ENCODE measurements around the gene RCC2.

The RCC2 gene

GRCh38 chr1:17397910-17398695 is 41.4 kb downstream of the RCC2 start:
- H3K4me3 ChIP-seq (ENCODE audit: low read depth, low read length), result no peak overlapping the region
- TF ChIP-seq CTCF (IDR thresholded peaks at IDR 0.05; ENCODE audit: insufficient read depth, low read depth, low read length, missing control alignments), result no peak
- DNase-seq (ENCODE audit: low read depth), result no peak

- no peak for DNase-seq (ENCODE audit: low read depth)
- TF ChIP-seq CTCF (IDR thresholded peaks at IDR 0.05; ENCODE audit: insufficient read depth, low read depth, low read length, missing control alignments), result no peak
- H3K4me3 ChIP-seq (ENCODE audit: low read depth, low read length), result no peak overlapping the region
These were observed 46.2 kb downstream of the RCC2 start for GRCh38 chr1:17393230-17393629.

- DNase-seq (ENCODE audit: low read depth), result no peak
- TF ChIP-seq CTCF (IDR thresholded peaks at IDR 0.05; ENCODE audit: insufficient read depth, low read depth, low read length, missing control alignments), result no peak
- no peak overlapping the region for H3K4me3 ChIP-seq (ENCODE audit: low read depth, low read length)
These were observed 47.2 kb downstream of the RCC2 start for GRCh38 chr1:17392199-17392740.

GRCh38 chr1:17381161-17381560 is 58.3 kb downstream of the RCC2 start:
- no peak for DNase-seq (ENCODE audit: low read depth)
- no peak for TF ChIP-seq CTCF (IDR thresholded peaks at IDR 0.05; ENCODE audit: insufficient read depth, low read depth, low read length, missing control alignments)
- no peak overlapping the region for H3K4me3 ChIP-seq (ENCODE audit: low read depth, low read length)

GRCh38 chr1:17377325-17377953 is 62.0 kb downstream of the RCC2 start:
- TF ChIP-seq CTCF (IDR thresholded peaks at IDR 0.05; ENCODE audit: insufficient read depth, low read depth, low read length, missing control alignments), result no peak
- H3K4me3 ChIP-seq (ENCODE audit: low read depth, low read length), result no peak overlapping the region
- no peak for DNase-seq (ENCODE audit: low read depth)

GRCh38 chr1:17375651-17376050 is 63.8 kb downstream of the RCC2 start:
- no peak overlapping the region for H3K4me3 ChIP-seq (ENCODE audit: low read depth, low read length)
- DNase-seq (ENCODE audit: low read depth), result no peak
- TF ChIP-seq CTCF (IDR thresholded peaks at IDR 0.05; ENCODE audit: insufficient read depth, low read depth, low read length, missing control alignments), result no peak
